Measurements from ENCODE around the gene CCDC51. TPM values are rescaled to one million over a fixed set of nuclear protein-coding genes. Genes with fewer than 3 reads are reported as not detected.
A peak's percentile ranks its signal among the peaks of the same experiment; 100 is the strongest.
"Not testable (repeated sequence)": the region's sequence is repeated elsewhere in the genome, so short reads cannot be mapped to it uniquely, and the experiment has no call there.

CCDC51 gene, protein sequence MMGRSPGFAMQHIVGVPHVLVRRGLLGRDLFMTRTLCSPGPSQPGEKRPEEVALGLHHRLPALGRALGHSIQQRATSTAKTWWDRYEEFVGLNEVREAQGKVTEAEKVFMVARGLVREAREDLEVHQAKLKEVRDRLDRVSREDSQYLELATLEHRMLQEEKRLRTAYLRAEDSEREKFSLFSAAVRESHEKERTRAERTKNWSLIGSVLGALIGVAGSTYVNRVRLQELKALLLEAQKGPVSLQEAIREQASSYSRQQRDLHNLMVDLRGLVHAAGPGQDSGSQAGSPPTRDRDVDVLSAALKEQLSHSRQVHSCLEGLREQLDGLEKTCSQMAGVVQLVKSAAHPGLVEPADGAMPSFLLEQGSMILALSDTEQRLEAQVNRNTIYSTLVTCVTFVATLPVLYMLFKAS
- polyA plus RNA-seq (2013): 11.1 and 11.5 TPM in 2 replicates

GRCh38 chr3:48439820-48440589 is at the start of gene CCDC51, which contains the start of gene TMA7:
TSS of gene CCDC51 (minus strand) at chr3:48440119. CDS start at chr3:48435128, 4,991 bp downstream.
TSS of gene TMA7 (plus strand) at chr3:48440257. CDS start at chr3:48440297, 40 bp downstream.
- Histone ChIP-seq H3K4ac (ENCODE audit: low read depth, low read length) (peak within 1 kb of the TSS; percentile 93), H3K4me1 (ENCODE audit: control insufficient read depth in 1 of 2, insufficient read depth in 2 of 2, low read length in 2 of 2) (peaks cover 4% of the 10 kb centered on the region in 2 experiments), H3K36me3 (ENCODE audit: control insufficient read depth in 1 of 2, insufficient read depth in 2 of 2, low read length in 2 of 2) (peaks cover 16 to 22% of the 10 kb centered on the region in 2 experiments), H4K8ac (ENCODE audit: low read depth, low read length) (peak within 1 kb of the TSS; percentile 96), H3K14ac (ENCODE audit: low read length) (peak within 1 kb of the TSS; percentile 91), H3K18ac (ENCODE audit: low read length) (peak within 1 kb of the TSS; percentile 86), H3K9ac (ENCODE audit: low read length) (peak within 1 kb of the TSS; percentile 96), H3K9me3 (ENCODE audit: insufficient read depth, low read depth, low read length) (no peaks in the 10 kb centered on the region), H2AK5ac (ENCODE audit: low read length) (peak within 1 kb of the TSS; percentile 61), H3K27me3 (ENCODE audit: insufficient read depth, low read length) (no peaks in the 10 kb centered on the region), H4K91ac (ENCODE audit: low read depth, low read length) (peak within 1 kb of the TSS; percentile 89), H3K4me3 (ENCODE audit: low read depth, low read length) (peak within 1 kb of the TSS; percentile 94), H3K79me2 (ENCODE audit: control insufficient read depth, insufficient read depth, low read length, poor library complexity) (peaks cover 7% of the 10 kb centered on the region), H4K12ac (ENCODE audit: low read depth, low read length) (peak within 1 kb of the TSS; percentile 85), H2BK5ac (ENCODE audit: low read depth, low read length, poor library complexity) (peak within 1 kb of the TSS; percentile 68), H3K23ac (ENCODE audit: low read length) (no peak within 1 kb of the TSS), H3K27ac (ENCODE audit: low read depth, low read length) (peak within 1 kb of the TSS; percentile 59), H2BK12ac (ENCODE audit: low read length) (no peak within 1 kb of the TSS), H3K79me1 (ENCODE audit: low read length) (peaks cover 6% of the 10 kb centered on the region), H2AFZ (ENCODE audit: insufficient read depth, low read length, poor library complexity) (peak within 1 kb of the TSS; percentile 69), H2BK120ac (ENCODE audit: insufficient read depth, low read length, poor library complexity) (peak within 1 kb of the TSS; percentile 67), H3K4me2 (ENCODE audit: low read length) (peak within 1 kb of the TSS; percentile 89)
- DNase-seq: peak; percentile 99
- no CpG with 5 or more reads among the region's 54 CpGs for WGBS (ENCODE audit: extremely low coverage, insufficient coverage, insufficient read length)

GRCh38 chr3:48486952-48487351 is 47.0 kb upstream of the CCDC51 start:
- Histone ChIP-seq H3K14ac (ENCODE audit: low read length) (no peak overlapping the region), H3K9me3 (ENCODE audit: insufficient read depth, low read depth, low read length) (no peaks in the 10 kb centered on the region), H4K8ac (ENCODE audit: low read depth, low read length) (no peak overlapping the region), H4K12ac (ENCODE audit: low read depth, low read length) (no peak overlapping the region), H2BK5ac (ENCODE audit: low read depth, low read length, poor library complexity) (no peak overlapping the region), H2AFZ (ENCODE audit: insufficient read depth, low read length, poor library complexity) (no peak overlapping the region), H3K4me3 (ENCODE audit: low read depth, low read length) (peak overlapping the region; percentile 12), H3K4me1 (ENCODE audit: control insufficient read depth in 1 of 2, insufficient read depth in 2 of 2, low read length in 2 of 2) (no peaks in the 10 kb centered on the region), H4K91ac (ENCODE audit: low read depth, low read length) (no peak overlapping the region), H3K4me2 (ENCODE audit: low read length) (no peak overlapping the region), H3K36me3 (ENCODE audit: control insufficient read depth in 1 of 2, insufficient read depth in 2 of 2, low read length in 2 of 2) (peaks cover 0 to 3% of the 10 kb centered on the region in 2 experiments), H2BK12ac (ENCODE audit: low read length) (no peak overlapping the region), H3K79me2 (ENCODE audit: control insufficient read depth, insufficient read depth, low read length, poor library complexity) (no peaks in the 10 kb centered on the region), H3K27ac (ENCODE audit: low read depth, low read length) (no peak overlapping the region), H2AK5ac (ENCODE audit: low read length) (no peak overlapping the region), H3K79me1 (ENCODE audit: low read length) (peaks cover 2% of the 10 kb centered on the region), H2BK120ac (ENCODE audit: insufficient read depth, low read length, poor library complexity) (no peak overlapping the region), H3K23ac (ENCODE audit: low read length) (no peak overlapping the region), H3K18ac (ENCODE audit: low read length) (no peak overlapping the region), H3K4ac (ENCODE audit: low read depth, low read length) (no peak overlapping the region), H3K27me3 (ENCODE audit: insufficient read depth, low read length) (no peaks in the 10 kb centered on the region), H3K9ac (ENCODE audit: low read length) (no peak overlapping the region)
- no CpG with 5 or more reads among the region's 5 CpGs for WGBS (ENCODE audit: extremely low coverage, insufficient coverage, insufficient read length)
- DNase-seq: no peak

DNA sequence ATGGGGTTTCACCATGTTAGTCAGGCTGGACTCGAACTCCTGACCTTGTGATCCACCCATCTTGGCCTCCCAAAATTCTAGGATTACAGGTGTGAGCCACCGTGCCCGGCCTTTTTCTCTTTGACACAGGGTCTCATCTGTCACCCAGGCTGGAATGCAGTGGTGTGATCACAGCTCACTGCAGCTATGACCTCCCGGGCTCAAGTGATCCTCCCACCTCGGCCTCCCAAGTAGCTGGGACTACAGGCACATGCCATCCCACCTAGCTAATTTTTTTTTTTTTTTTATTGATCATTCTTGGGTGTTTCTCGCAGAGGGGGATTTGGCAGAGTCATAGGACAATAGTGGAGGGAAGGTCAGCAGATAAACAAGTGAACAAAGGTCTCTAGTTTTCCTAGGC is 42.9 kb upstream of the CCDC51 start:
- H3K27ac ChIP-seq (ENCODE audit: low read depth, low read length); H3K4ac ChIP-seq (ENCODE audit: low read depth, low read length); H3K79me1 ChIP-seq (ENCODE audit: low read length): not testable (repeated sequence)

DNA sequence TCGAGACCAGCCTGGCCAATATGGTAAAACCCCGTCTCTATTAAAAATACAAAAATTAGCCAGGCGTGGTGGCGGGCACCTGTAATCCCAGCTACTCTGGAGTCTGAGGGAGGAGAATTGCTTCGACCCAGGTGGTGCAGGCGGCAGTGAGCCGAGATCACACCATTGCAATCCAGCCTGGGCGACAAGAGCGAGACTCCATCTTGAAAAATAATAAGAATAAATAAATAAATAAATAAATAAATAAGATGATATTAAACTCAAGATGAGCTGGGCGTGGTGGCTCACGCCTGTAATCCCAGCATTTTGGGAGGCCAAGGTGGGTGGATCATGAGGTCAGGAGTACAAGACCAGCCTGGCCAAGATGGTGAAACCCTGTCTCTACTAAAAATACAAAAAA is 41.0 kb upstream of the CCDC51 start:
- not testable (repeated sequence) for H3K4me2 ChIP-seq (ENCODE audit: low read length); H2AFZ ChIP-seq (ENCODE audit: insufficient read depth, low read length, poor library complexity); H2BK5ac ChIP-seq (ENCODE audit: low read depth, low read length, poor library complexity); H3K14ac ChIP-seq (ENCODE audit: low read length); H4K91ac ChIP-seq (ENCODE audit: low read depth, low read length); H3K27ac ChIP-seq (ENCODE audit: low read depth, low read length); H3K4me1 ChIP-seq (ENCODE audit: control insufficient read depth in 1 of 2, insufficient read depth in 2 of 2, low read length in 2 of 2); H2AK5ac ChIP-seq (ENCODE audit: low read length); H2BK120ac ChIP-seq (ENCODE audit: insufficient read depth, low read length, poor library complexity); H3K23ac ChIP-seq (ENCODE audit: low read length); H3K4me3 ChIP-seq (ENCODE audit: low read depth, low read length); H2BK12ac ChIP-seq (ENCODE audit: low read length); H3K79me2 ChIP-seq (ENCODE audit: control insufficient read depth, insufficient read depth, low read length, poor library complexity); H3K18ac ChIP-seq (ENCODE audit: low read length); H4K8ac ChIP-seq (ENCODE audit: low read depth, low read length); DNase-seq; H3K79me1 ChIP-seq (ENCODE audit: low read length); H3K9ac ChIP-seq (ENCODE audit: low read length); H3K9me3 ChIP-seq (ENCODE audit: insufficient read depth, low read depth, low read length); H3K27me3 ChIP-seq (ENCODE audit: insufficient read depth, low read length); H4K12ac ChIP-seq (ENCODE audit: low read depth, low read length); H3K4ac ChIP-seq (ENCODE audit: low read depth, low read length)
- peaks cover 10 to 20% of the 10 kb centered on the region in 2 experiments for H3K36me3 ChIP-seq (ENCODE audit: control insufficient read depth in 1 of 2, insufficient read depth in 2 of 2, low read length in 2 of 2)
- no CpG with 5 or more reads among the region's 11 CpGs for WGBS (ENCODE audit: extremely low coverage, insufficient coverage, insufficient read length)

More for the DNA sequence above, 42.9 kb upstream of the CCDC51 start:
- not testable (repeated sequence) for H2BK120ac ChIP-seq (ENCODE audit: insufficient read depth, low read length, poor library complexity); H3K79me2 ChIP-seq (ENCODE audit: control insufficient read depth, insufficient read depth, low read length, poor library complexity); H4K91ac ChIP-seq (ENCODE audit: low read depth, low read length); H2AK5ac ChIP-seq (ENCODE audit: low read length); DNase-seq; H2BK5ac ChIP-seq (ENCODE audit: low read depth, low read length, poor library complexity); H2AFZ ChIP-seq (ENCODE audit: insufficient read depth, low read length, poor library complexity); H4K12ac ChIP-seq (ENCODE audit: low read depth, low read length); H4K8ac ChIP-seq (ENCODE audit: low read depth, low read length); H3K27me3 ChIP-seq (ENCODE audit: insufficient read depth, low read length); H3K18ac ChIP-seq (ENCODE audit: low read length); H3K4me3 ChIP-seq (ENCODE audit: low read depth, low read length); H3K9ac ChIP-seq (ENCODE audit: low read length); H3K4me2 ChIP-seq (ENCODE audit: low read length); H3K23ac ChIP-seq (ENCODE audit: low read length); H3K4me1 ChIP-seq (ENCODE audit: control insufficient read depth in 1 of 2, insufficient read depth in 2 of 2, low read length in 2 of 2); H2BK12ac ChIP-seq (ENCODE audit: low read length); H3K14ac ChIP-seq (ENCODE audit: low read length); H3K9me3 ChIP-seq (ENCODE audit: insufficient read depth, low read depth, low read length)
- no CpG with 5 or more reads among the region's 6 CpGs for WGBS (ENCODE audit: extremely low coverage, insufficient coverage, insufficient read length)
- peaks cover 6 to 15% of the 10 kb centered on the region in 2 experiments for H3K36me3 ChIP-seq (ENCODE audit: control insufficient read depth in 1 of 2, insufficient read depth in 2 of 2, low read length in 2 of 2)
